Stimulated activated CD4-positive, alpha-beta T cell treated with anti-CD3 and anti-CD28 coated beads, TNF-alpha, amount 100 ng/mL, for 1 hour (primary cell): Measurements from ENCODE around the gene STK24.

Source experiments
- DNase-seq, 3 donors: peaks; one replicate each; pipeline ENCODE4 v3.0.0-alpha.2; 2020; ENCODE audit warnings: low read depth in 3 of 3, low spot score in 1 of 3

STK24 gene

GRCh38 chr13:98514288-98514687 lies 62.6 kb downstream of the STK24 start:
- DNase-seq, result no peak

GRCh38 chr13:98513837-98514236 lies 63.1 kb downstream of the STK24 start:
- DNase-seq, result no peak

DNA sequence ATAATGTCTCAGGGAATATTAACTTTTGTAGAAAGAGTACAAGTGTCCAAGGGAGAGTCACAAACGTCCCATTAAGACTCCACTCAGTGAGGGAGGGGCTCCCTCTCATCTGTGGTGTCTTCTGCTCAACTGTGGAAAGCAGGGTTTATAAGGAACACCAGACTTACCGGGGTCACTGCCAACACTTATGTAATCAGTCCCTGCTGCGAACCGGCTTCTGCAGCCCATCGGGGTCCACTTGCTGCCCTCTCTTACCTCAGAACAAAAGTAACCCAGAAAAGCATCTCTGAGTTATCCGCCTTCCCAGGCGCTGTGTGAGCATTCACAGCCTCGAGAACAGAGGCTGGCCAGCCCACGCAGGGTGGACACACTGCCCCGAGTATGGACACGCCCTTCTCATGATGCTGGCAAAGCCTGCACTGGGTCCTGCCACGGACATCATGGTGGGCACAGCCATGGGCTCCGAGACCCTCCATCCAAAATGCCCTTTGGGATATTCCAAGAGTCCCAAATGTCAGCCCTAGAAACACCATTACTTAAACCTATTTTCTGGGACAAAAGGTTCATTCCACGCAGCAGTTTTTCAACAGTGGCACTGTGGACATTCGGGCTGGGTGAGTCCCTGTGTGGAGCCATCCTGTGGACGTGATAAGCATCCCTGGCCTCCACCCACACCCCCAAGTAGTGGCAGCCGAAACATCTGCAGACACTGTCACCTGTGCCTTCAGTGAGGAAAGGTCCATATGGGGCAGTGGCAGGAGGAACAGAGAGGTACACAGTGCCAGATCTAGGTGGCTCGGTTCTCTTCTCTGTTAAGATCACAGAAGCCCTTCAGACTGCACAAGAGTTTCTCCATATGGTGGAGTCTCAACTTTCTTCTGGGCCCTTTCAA lies 63.9 kb downstream of the STK24 start:
- no peak for DNase-seq

GRCh38 chr13:98511435-98511834 lies 65.5 kb downstream of the STK24 start:
- DNase-seq, result no peak

GRCh38 chr13:98510156-98510509 lies 66.8 kb downstream of the STK24 start:
- DNase-seq, result no peak

DNA sequence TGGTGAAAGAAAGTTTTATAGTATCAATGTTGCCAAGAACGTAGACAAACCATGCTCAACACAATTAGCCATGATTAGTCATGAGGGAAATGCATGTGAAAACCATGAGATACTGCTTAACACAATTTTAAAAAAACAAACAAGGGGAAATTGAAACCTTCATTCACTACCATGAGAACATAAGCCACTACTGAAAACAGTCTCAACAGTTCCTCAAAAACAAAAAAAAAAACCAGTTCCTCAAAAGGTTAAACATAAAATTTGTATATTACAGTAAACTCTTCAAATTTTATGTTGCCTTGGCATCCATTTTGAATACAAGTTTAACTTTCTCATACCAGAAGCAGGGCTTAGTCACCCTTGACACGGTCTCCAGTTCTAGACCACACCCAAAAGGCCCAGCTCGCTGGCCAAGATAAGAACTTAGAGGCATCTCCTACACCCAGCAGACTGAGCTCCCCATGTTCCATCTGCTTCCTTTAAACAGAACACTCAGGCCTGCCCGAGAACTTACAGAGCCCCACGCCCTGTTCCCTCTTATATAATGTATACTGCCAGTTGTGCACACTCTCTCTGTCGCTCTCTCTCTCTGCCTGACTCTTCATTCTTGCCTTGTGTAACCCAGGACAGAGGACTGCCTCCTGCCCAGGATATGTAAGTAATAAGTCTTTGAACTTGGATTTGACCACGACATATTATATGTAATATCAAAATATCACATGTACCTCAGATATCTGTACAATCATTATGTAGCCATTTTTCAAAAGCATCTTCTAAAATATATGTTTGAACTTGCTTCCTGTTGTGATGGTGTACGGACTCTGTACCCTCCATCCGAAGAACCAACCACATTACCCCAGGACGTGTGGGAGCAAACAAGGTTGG lies 67.4 kb downstream of the STK24 start:
- DNase-seq, result no peak

DNA sequence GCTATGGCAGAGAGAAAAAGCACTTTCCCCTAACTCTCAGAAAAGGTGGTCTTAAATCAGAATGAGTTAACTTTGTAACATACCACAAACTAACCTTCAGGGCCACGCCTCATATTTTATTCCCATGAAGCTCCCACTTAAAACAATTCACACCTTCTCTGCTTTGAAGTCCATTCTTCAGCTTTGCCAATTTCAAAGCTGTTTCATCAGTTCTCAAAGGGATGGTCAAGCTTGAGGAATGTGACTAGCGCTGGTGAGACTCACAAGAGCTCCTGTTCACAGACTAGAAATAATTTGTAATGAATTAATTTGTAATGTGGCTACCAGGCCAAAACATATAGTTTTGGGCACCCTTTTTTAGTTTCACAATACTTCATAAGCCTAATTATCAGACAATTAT lies 68.2 kb downstream of the STK24 start:
- no peak for DNase-seq

GRCh38 chr13:98508280-98508679 lies 68.6 kb downstream of the STK24 start:
- DNase-seq, result no peak

DNA sequence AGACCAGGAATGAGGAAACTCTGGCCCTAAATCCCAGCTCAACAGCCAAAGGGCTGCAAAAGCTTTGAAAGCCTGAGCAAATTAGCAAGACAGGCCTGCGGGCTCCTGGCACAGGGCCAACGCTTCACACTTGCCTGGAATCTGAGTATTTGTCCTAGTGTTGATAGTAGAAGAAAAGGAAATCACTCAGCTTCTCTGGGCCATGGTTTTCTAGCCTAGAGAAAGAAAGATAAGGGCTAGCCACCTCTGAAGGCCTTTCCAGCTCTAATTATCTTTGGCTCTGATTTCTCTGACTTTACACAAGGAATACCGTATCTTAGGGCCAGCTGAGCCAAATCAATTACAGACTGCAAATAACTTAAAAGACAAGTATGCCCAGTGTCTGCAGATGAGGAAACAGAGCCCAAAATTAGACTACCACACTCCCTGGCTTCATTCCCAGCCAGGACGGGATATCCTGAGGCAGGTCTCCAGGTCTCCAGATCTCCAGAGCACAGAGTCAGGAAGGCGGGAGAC lies 69.6 kb downstream of the STK24 start:
- DNase-seq, result no peak

DNA sequence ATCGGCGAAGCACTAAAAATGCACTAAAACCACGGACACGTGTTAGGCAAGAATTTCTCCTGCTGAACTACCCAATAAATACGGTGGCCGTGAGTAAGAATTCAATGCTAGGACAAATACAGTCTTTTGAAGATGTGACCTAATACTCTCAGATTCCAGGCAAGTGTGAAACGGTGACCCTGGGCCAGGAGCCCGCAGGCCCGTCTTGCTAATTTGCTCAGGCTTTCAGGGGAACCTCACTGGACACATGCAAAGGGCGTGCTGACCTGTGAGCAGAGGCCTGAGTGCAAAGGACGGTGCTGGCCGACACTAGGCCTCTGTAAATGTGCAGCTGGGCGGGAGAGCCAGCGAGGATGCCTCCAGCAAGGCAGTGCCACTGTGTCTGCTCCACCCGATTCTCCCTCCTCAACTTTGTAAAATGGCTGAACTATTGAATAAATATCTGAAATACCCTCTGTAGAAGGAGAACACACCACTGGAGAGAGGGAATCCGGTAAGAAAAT lies 70.1 kb downstream of the STK24 start:
- no peak for DNase-seq

DNA sequence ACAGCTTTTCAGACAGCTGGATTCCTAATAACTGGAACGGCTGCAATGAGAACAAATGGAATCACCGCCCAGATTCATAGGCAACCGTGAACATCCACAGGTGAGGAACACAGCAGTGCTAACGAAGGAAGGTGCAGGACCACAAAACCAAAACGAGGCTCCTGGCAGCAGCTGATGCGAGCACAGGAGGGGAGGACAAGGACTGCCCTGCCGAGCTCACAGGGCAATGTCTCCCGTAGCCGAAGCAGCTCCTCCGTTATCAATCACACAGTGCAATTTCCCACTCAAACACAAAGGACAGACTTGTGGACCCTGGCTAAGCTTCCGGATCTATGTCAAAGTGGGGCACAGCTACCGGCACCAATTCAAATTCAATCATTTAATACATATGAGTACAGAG lies 70.6 kb downstream of the STK24 start:
- no peak for DNase-seq

DNA sequence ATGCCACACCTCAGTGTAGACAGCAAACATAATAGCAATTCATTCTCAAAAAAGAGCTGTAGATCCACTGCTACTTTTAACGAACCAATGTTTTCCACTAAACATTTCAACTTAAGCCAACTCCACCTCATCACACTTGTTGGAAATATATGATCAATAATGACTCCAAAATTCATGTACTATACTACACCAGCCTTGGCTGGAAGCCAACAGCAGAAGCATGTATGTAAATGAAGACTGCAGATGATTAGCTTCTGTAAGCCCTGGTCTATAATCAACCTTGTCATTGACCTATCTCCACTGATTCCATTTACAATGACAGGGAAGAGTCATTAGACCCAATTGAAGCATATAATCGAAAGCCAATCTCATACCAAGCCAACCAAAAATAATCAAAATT lies 71.7 kb downstream of the STK24 start:
- no peak for DNase-seq

- DNase-seq, result no peak
Measured at GRCh38 chr13:98504371-98504963, 72.4 kb downstream of the STK24 start.

DNA sequence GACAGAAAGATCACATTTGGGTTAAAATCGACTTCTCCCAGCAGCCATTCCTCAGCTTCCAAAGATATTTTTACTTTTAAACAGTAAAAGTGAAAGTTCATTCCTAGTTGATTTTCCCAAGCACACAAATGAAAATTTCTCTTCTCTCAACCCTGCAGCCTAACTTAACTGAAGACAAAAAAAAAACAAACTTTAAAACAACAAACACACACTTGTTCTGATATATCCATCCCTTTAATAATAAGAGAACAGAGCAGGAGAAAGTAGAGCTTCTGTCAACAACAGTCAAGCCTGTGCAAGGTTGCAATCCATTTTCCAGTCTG lies 72.9 kb downstream of the STK24 start:
- DNase-seq, result no peak

- DNase-seq, result no peak
Measured at GRCh38 chr13:98503175-98504028, 73.5 kb downstream of the STK24 start.

DNA sequence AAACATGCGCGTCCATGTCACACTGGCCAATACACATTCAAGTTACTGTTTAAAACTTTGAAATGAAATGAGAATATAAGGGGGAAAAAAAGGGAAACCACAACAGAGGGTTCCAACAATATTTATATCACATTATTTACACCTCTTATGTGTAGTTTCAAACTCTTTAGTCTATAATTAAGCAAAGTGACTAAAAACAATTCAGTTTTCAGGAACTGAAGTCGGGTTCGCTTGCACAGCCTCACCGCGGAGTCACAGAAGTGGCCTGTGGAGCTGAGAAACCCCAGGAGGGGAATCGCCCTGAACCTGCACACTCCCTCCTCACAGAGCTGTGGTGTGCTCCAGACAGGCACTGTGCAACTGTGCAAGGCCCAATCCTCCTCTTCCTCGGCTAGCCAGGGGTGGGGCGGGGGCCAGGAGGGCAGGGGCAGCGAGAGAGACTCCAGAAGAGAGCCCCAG lies 75.9 kb downstream of the STK24 start:
- DNase-seq, result no peak

GRCh38 chr13:98496966-98497365 lies 79.9 kb downstream of the STK24 start:
- no peak for DNase-seq

DNA sequence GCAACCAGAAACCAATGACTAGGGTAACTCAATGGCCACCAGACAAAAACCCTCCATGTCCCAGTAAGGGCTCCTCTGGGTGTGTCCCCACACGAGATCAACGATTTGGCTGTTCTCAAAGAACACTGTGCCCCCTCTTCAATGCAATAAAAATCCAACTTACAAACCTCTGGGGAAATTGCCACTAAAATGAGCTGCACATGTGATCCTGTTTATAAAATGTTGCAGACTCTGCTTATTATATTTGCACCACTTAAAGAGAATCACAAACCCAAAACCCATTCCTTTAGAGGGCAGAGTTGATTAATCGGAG lies 80.5 kb downstream of the STK24 start:
- no peak for DNase-seq

GRCh38 chr13:98495627-98496478 lies 81.1 kb downstream of the STK24 start:
- DNase-seq, result no peak

DNA sequence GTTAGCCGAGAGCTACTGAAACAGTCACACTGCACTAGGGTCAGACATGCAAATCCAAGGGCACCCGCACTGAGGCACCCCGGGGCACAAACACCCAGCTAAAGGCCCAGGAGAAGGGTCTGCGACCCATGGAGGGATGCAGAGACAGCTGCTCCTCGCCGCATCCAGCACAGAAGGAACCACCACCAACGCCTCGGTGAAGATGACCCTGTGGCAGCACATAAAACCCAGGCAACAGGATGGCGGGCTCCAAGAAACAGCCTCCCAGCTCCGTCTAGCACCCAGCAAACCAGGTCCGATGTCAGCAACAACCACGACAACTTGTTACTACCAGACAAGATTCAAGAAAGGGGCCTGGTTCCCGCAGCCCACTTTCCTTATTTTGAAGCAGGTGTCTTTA lies 82.1 kb downstream of the STK24 start:
- DNase-seq, result no peak
